SK-N-MC (cell line): Measurements from ENCODE around the gene OTOL1.

Experiments used
- EZH2 ChIP-seq: fragments of 200-600 bp; sonication (generic); IDR thresholded peaks from one replicate; pipeline ENCODE4 v1.6.1; 2017; ENCODE audit warnings: antibody characterized with exemption
- FOXP2 ChIP-seq: optimal IDR thresholded peaks from 2 replicates; pipeline ENCODE3; 2011; ENCODE audit warnings: mild to moderate bottlenecking, moderate library complexity; ENCODE audit not compliant: insufficient read depth; ENCODE audit errors: extremely low read length, control extremely low read depth
- POLR2AphosphoS5 ChIP-seq: IDR thresholded peaks from 2 replicates; pipeline ENCODE4 v1.6.1; 2012; ENCODE audit warnings: mild to moderate bottlenecking, low read depth, low read length, borderline replicate concordance

GRCh38 chr3:161449785-161450184 lies 46.8 kb upstream of the OTOL1 start:
- no peak for TF ChIP-seq FOXP2
- TF ChIP-seq POLR2AphosphoS5 = no peak
- no peak for TF ChIP-seq EZH2
